NB4 (cell line): ENCODE data around the gene ARPC5L.

Experiments
- CTCF ChIP-seq: IDR thresholded peaks from one replicate; pipeline ENCODE4 v1.5.1; 2012; ENCODE audit warnings: low read depth, low read length
- MAX ChIP-seq: IDR thresholded peaks from 2 replicates; pipeline ENCODE4 v1.6.1; 2011; ENCODE audit warnings: low read depth, low read length
- MYC ChIP-seq: IDR thresholded peaks from 2 replicates; pipeline ENCODE4 v1.6.1; 2011; ENCODE audit warnings: low read depth, low read length
- POLR2A ChIP-seq: IDR thresholded peaks from 2 replicates; pipeline ENCODE4 v1.6.1; 2011; ENCODE audit warnings: mild to moderate bottlenecking; ENCODE audit not compliant: insufficient read length; ENCODE audit errors: extremely low read depth

DNA sequence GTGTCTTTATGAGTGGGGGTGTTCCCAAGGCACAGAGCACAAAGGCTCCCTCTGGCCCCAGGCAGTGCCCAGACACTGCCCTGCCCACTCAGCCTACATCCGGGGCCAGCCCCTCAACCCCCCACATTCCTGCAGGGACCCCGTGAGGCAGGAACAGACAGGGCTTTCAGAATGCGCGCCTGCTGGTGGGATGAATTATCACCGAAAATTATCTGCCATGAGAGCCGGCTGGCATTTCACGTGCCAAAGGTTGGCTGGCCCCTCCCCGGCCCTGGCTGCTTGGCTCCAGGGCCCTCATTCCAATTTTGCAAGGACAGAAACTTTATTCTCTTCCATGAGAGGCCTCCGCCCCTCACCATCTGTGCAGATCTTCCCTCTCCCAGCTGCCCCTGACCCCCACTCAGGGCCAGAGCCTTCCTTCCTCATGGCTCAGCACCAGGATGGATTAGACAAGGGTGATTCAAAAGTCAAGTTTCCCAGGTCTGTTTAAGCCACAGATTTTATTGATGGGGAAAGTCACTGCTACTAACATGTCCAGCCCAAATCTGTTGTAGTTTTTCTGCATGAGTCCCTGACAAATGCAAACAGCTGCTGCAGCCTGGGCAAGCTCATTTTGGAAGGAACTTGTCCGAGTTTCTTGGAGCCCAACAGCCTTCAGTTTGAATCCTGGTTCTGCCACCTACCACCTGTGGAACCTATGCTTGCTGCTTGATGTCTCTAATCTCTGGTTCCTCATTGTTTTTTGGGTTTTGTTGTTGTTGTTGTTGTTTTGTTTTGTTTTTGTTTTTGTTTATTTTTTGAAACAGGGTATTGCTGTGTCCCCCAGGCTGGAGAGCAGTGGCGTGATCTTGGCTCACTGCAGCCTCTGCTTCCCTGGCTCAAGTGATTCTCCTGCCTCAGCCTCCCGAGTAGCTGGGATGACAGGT, 41.0 kb upstream of the ARPC5L start:
- TF ChIP-seq POLR2A (no peak), CTCF (no peak), MYC (no peak), MAX (no peak)
